ENCODE measurements around the gene UROS. TPM values are rescaled to one million over a fixed set of nuclear protein-coding genes. Genes with fewer than 3 reads are reported as not detected.

The UROS gene
- total and polyA plus RNA-seq, 2 experiments from 2014 or later = 55.7 to 80.4 TPM

GRCh38 chr10:125777806-125778205 is 45.3 kb downstream of the UROS start:
- no peaks in the 10 kb centered on the region for H3K36me3 ChIP-seq (replicated peaks; ENCODE audit: insufficient read depth, low read depth)
- no peak for DNase-seq (ENCODE audit: low spot score)
- no peak overlapping the region for H2AFZ ChIP-seq
- TF ChIP-seq EZH2 (IDR thresholded peaks at IDR 0.05; ENCODE audit: borderline replicate concordance) (no peak), EZH2phosphoT487 (IDR thresholded peaks at IDR 0.05; ENCODE audit: low read depth, severe bottlenecking, unreplicated experiment) (no peak), CTCF (IDR thresholded peaks at IDR 0.05; ENCODE audit: poor library complexity) (no peak)
- H4K20me1 ChIP-seq (ENCODE audit: insufficient read depth, poor library complexity, severe bottlenecking) = no peaks in the 10 kb centered on the region
- no peaks in the 10 kb centered on the region for H3K9me3 ChIP-seq (ENCODE audit: low read depth)
- H3K4me2 ChIP-seq = no peak overlapping the region
- 89% methylated on average over 9 of the region's 9 CpGs for WGBS (ENCODE audit: low lambda C conversion rate, missing lambda C conversion rate)
- no peak overlapping the region for H3K4me3 ChIP-seq
- no peaks in the 10 kb centered on the region for H3K4me1 ChIP-seq (ENCODE audit: insufficient read depth)
- H3K27me3 ChIP-seq = no peaks in the 10 kb centered on the region
- H3K27ac ChIP-seq = no peak overlapping the region
- no peaks in the 10 kb centered on the region for H3K79me2 ChIP-seq
- no peaks in the 10 kb centered on the region for H3K9me2 ChIP-seq (replicated peaks; ENCODE audit: insufficient read depth)

- H3K4me3 ChIP-seq = no peak within 1 kb of the TSS
- H2AFZ ChIP-seq = no peak within 1 kb of the TSS
- H3K36me3 ChIP-seq (replicated peaks; ENCODE audit: insufficient read depth, low read depth) = no peaks in the 10 kb centered on the region
- H3K9me3 ChIP-seq (ENCODE audit: low read depth) = no peaks in the 10 kb centered on the region
- no peaks in the 10 kb centered on the region for H3K79me2 ChIP-seq
- no peaks in the 10 kb centered on the region for H3K4me1 ChIP-seq (ENCODE audit: insufficient read depth)
- H3K27me3 ChIP-seq = no peaks in the 10 kb centered on the region
- TF ChIP-seq EZH2 (IDR thresholded peaks at IDR 0.05; ENCODE audit: borderline replicate concordance) = no peak
- TF ChIP-seq CTCF (IDR thresholded peaks at IDR 0.05; ENCODE audit: poor library complexity) = no peak
- TF ChIP-seq EZH2phosphoT487 (IDR thresholded peaks at IDR 0.05; ENCODE audit: low read depth, severe bottlenecking, unreplicated experiment) = no peak
- no peaks in the 10 kb centered on the region for H4K20me1 ChIP-seq (ENCODE audit: insufficient read depth, poor library complexity, severe bottlenecking)
- WGBS (ENCODE audit: low lambda C conversion rate, missing lambda C conversion rate) = 94% methylated on average over 25 of the region's 26 CpGs
- DNase-seq (ENCODE audit: low spot score) = no peak
- no peaks in the 10 kb centered on the region for H3K9me2 ChIP-seq (replicated peaks; ENCODE audit: insufficient read depth)
- H3K27ac ChIP-seq = no peak within 1 kb of the TSS
- no peak within 1 kb of the TSS for H3K4me2 ChIP-seq
Observed at GRCh38 chr10:125775491-125776106, 47.5 kb downstream of the UROS start, which contains the start of gene MMP21. MMP21 (minus strand) TSS chr10:125775821; CDS start chr10:125775821, 0 bp downstream.

GRCh38 chr10:125774581-125775191 is 48.4 kb downstream of the UROS start:
- Histone ChIP-seq H3K27me3 (no peaks in the 10 kb centered on the region), H3K36me3 (replicated peaks; ENCODE audit: insufficient read depth, low read depth) (no peaks in the 10 kb centered on the region), H3K4me2 (no peak overlapping the region), H3K4me3 (no peak overlapping the region), H3K9me2 (replicated peaks; ENCODE audit: insufficient read depth) (no peaks in the 10 kb centered on the region), H3K79me2 (no peaks in the 10 kb centered on the region), H3K27ac (no peak overlapping the region), H3K4me1 (ENCODE audit: insufficient read depth) (no peaks in the 10 kb centered on the region), H4K20me1 (ENCODE audit: insufficient read depth, poor library complexity, severe bottlenecking) (no peaks in the 10 kb centered on the region), H2AFZ (no peak overlapping the region), H3K9me3 (ENCODE audit: low read depth) (no peaks in the 10 kb centered on the region)
- TF ChIP-seq CTCF (IDR thresholded peaks at IDR 0.05; ENCODE audit: poor library complexity) = no peak
- TF ChIP-seq EZH2 (IDR thresholded peaks at IDR 0.05; ENCODE audit: borderline replicate concordance) = no peak
- TF ChIP-seq EZH2phosphoT487 (IDR thresholded peaks at IDR 0.05; ENCODE audit: low read depth, severe bottlenecking, unreplicated experiment) = no peak
- WGBS (ENCODE audit: low lambda C conversion rate, missing lambda C conversion rate) = 91% methylated on average over 13 of the region's 32 CpGs
- no peak for DNase-seq (ENCODE audit: low spot score)
